Tongue (tissue), 2 donors: ENCODE results near the gene GHR. TPM values are rescaled to one million over a fixed set of nuclear protein-coding genes. Genes with fewer than 3 reads are reported as not detected.

Source experiments
- DNase-seq: peaks from one replicate; pipeline ENCODE4 v3.0.0-alpha.2; 2015
- total RNA-seq: library from RNA; depleted of rRNA; stranded (reverse); fragments of >200 nt; gene quantifications from one replicate; pipeline ENCODE4 v1.2.3, GENCODE V29; 2014

GHR gene
- total RNA-seq, 1 donor from 2014 or later, result 13.4 TPM

DNA sequence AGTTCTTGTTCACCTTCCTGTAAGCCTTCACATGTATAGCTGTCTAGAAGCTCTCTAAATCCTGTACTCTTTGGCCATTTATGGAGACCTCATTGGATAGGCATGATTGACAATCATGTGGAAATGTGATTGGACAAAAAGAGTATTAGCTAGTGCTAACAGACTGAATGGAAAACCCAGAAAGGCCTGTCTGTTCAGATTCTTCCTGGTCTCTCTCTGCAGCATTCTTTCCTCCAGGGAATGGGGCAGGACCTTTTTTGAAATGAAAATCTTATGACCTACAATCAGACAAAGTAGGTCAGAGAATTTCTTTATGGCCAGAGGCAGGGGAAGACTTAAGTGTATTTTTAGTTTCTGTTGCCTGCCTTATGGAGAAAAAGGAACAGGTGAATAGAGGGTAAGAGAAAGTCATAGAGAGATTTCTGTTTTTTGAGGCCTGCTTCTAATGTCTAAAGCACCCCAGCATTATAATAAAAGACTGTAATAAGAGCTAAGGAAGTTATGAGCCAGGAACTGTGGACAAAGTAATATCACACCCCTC, 181.0 kb downstream of the GHR start:
- DNase-seq, result no peak

DNA sequence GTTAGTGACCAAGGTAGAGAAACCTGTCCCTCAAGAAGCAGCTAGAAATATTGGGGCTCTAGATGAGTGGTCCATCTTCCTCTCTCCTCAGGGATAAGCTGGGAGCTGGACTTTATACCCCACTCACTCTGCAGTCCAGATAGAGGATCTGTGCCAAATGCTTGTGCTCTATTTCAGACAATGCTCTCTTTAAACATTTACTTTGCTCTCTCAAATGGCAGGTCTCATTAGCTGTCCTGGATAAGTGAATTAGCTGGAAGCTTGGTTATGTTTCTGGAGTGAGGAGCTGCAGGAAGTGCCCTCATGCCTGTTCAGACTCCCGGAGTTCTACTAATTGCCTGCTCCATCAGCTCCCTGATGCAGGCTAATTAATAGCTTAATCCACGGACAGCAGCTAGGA, 182.3 kb downstream of the GHR start:
- DNase-seq, result no peak

DNA sequence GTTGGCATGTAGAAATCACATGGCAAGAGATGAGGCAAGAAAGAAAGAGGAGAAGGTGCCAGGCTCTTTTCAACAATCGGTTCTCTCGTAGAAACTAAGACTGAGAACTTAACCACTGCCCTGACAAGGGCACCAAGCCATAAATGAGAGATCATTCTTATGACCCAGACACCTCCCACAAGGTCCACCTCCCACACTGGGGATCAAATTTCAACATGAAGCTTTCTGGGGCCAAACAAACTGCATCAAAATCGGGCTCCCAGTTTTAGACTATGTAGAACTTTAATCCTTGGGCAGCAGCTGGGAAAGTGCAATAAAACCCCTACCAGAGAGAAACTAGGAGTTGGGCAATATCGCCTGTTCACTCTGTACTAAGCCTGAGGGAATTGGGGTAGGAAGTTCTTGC, 183.2 kb downstream of the GHR start:
- no peak for DNase-seq

DNA sequence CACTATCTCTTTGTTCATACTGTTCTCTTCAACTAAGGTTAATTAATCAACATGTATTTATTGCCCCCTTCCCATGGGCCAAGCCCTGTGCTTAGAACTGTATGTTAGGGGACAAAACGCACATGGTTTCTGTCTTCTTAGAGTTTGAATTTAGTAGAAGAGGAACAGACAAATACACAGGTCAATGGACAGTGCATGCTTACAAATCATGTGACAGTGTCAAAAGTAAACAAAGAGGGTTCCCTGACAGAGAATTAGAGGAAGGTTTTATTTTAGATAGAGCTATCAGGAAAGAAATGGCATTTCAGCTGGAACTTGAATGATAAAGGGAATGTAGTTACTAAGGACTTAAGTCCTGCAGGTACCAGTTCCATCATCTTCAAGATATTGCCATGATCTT, 188.2 kb downstream of the GHR start:
- no peak for DNase-seq

DNA sequence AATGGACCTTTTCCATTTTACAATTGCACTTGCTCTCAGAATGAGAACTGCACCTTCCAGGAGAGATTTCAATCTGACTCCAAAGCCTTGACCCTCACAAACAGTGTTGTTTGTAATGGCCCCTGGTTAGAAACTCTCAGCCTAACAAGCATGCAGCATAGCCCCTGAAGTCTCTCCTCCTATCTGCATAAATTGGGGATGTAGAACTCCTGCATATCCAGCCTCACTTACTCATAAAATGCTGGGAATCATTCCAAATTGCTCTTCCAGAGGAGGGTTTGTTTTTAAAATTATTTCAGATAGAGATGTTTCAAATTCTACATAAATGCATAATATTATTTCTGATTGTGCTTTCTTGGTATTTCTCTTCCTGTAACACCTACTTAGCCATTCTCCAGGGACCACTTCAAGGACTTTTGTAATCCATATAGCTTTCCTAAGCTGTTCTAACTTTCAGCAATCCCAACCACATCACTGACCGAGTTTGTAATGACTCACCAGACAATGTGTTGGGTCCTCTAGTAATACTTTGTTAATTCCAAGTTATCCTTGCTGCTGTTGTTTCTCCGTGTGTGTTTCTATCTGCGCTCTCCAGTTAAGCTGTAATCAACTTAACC, 189.6 kb downstream of the GHR start:
- no peak for DNase-seq

DNA sequence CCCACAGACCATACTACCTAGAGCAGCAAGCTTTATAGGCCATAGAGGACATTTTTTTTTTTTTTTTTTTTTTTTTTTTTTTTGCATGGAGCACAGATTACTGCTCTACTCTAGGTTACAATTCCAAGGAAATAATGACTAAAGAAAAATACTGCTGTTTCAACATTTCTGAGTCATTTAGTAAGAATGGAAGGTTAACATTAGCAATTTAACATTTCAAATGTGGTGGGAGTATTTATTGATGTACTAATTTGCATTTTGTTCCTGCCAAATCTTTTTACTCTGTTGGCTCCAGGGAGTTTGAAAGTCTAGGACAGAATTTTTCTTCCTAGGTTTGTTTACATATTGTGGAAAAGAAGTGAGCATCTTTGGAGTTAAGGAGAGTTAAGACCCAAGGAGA, 191.3 kb downstream of the GHR start:
- DNase-seq, result no peak

DNA sequence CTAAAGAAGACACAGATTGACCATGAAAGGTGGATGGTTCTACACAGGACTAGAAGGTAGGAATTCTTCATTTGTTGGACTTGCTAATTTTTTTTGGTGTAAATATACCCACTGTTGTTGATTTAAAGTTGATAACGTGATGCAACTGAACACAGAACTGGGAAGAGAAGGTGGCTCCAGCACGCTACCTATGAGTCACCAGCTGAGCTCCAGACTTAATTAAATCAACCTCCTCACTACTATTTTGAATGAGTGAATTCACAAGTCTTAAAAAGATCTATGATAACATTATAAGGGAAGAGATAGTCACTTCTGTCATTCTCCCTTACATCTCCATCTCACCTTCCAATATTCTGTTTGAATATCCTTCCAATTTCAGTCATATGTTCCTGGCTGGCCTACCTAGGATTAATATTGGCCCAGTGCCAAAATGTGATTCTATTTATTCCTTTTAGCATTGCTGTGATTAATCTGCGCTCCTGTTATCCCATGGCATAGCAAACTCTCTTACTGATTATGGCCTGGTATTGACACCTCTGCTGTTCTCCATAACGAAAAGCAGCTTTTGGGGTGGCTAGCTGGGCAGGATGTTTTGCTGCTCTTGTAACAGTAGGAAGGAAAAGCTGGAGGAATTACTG, 197.5 kb downstream of the GHR start:
- no peak for DNase-seq

DNA sequence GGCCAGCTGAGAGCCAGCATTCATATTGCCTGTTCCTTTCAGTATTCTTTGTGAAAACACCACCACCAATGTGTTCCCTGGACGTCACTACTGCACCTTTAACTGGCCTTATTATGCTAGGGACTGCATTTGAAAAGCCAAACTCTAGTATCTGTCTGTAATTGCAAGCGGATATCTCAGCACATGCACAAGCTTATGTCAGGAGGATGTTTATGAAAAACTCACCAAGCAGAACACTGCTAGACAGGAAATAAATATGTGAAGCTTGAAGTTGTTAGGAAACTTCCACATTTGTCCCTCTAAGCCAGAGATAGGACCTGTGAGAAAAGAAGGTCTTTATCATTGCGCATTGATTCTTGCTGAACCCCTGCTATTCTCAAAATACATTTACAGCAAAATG, 198.0 kb downstream of the GHR start:
- DNase-seq, result peak; percentile 25

DNA sequence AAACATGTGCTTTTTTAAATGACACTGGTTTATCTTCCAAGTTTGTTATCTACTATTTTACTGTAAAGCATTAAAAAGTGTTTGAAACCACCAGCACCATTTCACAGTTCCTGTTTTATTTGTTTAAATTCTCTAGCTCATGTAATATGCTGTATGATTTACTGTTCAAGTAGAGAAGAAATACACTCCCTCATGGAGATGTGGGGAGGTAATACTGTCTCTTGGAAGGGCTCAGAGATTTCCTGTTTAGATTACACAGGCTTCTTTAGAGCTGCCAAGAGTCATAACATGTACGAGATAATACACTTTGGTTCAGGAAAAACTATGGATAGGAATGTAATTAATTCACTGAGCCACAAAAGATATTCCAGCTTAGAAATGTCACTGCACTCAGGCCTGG, 198.4 kb downstream of the GHR start:
- DNase-seq, result no peak

DNA sequence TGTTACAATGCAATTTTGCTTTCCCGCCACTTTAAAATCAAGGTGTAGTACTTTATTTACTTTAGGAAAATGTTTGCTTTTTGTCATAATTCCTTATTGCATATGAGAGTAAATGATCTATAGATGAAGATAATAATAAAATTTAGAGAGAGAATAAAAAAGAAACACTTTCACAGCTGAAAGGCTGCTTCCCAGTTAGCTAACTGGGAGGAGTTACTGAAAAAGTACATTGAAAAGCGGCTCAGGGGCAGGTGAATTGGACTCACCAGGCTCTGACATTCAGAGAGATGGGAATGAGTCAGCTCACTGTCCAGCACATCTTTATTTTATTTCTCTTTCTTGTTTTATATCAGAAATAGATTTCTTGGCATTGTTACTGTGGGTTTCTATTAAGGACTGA, 201.7 kb downstream of the GHR start:
- no peak for DNase-seq

DNA sequence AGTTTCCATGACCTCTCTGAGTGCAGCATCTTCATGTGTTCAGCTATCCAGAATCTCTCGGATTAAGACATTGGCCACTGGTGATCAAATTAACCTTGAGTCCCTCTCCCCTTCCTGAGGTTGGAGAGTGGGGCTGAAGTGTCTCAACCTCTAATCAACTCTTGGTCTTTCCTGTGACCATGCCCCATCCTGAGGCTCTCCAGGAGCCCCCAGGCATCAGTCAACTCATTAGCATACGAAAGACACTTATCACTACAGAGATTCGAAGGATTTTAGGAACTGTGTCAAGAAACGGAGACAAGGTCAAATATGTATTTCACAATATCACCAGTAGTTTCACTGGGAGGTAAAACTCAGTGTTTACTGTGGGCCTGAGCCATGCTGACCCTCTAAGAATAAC, 203.2 kb downstream of the GHR start:
- DNase-seq, result no peak

DNA sequence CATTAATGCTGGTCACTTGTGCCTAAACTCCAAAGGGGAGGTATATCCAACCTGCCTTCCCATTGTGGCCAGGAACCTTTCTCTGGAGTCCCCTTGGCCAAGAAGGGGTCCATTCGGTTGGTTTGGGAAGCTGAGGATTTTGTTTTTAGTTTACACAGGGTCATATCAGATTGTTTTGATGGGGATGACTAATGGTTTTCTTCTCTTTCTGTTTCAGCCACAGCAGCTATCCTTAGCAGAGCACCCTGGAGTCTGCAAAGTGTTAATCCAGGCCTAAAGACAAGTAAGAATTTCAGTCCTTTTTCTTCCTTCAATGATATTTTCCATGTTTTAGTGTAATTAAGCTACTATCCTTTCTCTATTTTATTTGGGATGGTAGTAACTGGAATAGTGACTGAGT, 205.6 kb downstream of the GHR start:
- DNase-seq, result no peak

DNA sequence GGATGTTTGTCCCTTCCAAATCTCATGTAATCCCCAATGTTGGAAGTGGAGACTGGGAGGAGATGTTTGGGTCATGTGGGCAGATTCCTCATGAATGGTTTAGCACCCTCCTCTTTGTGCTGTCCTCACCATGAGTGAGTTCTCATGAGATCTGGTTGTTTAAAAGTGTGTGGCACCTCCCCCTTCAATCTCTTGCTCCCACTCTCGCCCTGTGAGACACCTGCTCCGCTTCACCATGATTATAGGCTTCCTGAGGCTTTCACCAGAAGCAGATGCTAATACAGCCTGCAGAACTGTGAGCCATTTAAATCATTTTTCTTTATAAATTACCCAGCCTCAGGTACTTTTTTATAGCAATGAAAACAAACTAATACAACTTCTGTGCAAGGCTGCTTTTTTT, 206.0 kb downstream of the GHR start:
- DNase-seq, result no peak

DNA sequence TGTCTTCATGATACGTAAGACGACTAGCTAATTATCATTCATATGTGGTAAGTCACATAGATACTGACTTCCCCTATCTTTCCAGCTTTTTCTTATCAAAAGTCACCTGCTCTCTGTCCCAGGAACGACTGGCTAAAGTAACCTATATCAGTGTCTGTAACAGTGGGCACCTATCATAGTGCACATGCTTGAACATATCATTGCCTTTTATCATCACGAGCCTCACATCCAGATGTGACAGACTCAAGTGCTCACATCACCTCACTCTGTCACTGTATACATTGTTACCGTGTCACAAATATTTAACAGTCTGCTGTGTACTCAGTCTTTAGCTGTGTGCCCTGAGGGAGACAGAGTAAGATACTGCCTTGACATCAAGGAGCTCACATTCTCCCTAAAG, 208.0 kb downstream of the GHR start:
- peak; percentile 5 for DNase-seq

DNA sequence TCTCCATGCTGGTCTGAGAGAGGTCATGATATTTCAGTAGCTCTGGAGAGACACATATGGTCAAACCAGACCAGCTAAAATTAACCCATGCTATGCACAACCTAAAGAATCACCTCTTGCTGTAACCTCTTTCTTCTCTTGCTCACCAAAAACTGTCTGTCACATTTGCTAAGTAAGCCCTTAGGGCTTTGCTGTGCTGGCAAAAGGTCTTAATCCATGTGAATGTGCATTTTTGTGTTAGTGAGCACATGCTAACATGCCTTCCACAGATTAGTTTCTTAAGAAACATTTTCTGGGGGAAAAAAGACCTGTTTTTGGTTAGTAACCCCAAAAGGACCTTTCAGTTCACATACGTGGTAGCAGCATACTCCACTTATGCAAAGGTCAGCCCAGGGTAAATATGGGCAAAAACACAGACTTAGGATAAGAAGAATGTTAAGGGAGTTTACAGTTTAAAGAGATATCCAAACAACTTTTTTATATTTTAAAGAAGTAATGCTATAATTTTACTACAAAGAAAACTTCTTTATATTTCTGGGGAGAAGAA, 209.2 kb downstream of the GHR start:
- DNase-seq, result no peak

DNA sequence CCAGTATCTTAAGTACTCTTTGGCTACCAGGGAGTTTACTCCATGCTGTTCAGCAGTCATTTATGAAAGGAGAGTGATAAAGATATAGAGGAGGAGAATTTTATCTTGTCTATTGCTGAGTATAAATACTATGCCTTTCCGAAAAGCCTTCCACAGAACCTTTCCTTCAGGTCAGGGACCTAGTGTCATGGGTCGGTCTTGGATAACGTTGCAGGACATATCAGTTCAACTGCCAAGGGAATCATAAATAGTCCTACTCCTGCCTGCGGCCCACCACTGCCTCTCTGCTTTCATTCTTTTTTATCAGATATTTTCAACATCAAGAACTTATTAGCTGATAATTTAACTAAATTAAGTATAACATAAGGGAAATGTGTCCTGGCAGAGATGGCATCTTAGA, 211.3 kb downstream of the GHR start:
- no peak for DNase-seq

DNA sequence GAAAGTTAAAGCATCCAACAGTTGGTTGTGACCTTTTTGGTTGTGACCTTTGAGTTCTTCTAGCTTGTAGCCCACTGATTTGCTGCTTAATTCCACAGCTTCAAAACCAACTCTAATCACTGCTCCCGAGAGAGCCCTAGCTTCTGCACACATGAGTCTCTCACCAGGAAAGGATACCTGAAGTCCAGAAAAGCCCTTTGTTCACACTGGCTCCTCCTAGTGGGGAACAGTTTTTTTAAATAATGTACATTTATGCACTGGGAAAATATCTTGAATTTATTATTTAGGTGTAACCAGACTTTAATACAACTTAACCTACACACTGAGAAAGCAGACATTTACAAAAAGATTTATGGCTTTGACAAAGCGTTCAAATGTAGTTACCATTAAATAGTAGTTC, 213.2 kb downstream of the GHR start:
- DNase-seq, result no peak

DNA sequence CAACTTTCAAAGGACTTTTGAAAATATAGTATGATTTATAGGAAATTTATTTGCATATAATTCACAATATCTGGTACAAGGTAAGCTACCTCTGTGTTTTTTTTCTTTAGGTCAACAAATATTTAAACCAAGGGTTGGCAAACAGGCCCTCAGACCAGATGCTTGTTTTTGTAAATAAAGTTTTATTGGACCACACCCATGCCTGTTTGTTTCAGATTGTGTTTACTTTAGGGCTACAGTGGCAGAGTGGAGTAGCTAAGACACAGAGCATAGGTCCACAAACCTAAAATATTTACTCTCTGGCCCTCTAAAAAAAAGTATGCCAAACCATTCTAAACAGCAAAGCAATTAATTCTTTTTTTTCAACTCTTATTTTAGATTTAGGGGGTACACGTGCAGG, 213.7 kb downstream of the GHR start:
- no peak for DNase-seq

DNA sequence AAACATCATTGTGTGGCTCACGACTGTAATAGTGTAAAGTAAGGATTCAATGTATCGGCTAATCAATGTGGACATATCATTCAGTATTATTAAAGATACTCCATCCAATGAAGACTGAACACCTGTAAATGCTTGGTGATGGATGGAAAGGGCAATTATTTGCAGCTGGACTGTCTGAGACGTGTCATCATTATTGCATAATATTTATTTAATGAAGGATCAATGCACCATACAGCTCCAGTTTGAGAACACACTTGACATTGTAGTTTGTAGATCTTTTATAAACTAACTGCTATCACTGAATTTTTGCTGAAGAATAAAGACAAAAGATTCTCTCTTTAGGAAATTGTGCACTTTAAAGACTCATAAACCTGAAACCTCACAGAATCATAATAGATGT, 215.7 kb downstream of the GHR start:
- no peak for DNase-seq

DNA sequence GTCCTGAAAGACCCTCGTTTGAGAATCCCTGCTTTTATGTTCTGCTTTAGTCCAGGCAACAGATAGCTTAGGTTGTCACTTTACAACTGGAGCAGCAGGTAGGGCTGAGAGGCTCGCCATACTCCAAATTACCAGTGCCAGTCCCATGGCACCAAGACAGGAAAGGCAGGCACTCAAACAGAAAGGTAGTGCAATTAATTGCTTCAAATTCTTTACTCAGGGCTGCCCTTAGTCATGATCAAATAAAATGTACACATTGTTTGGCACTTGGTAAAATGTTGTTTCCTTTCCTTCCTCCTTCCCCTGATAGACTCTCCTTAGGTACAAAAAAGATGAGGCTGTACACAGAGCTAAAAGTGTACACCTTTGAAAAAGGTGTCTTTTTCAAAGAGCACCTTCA, 217.6 kb downstream of the GHR start:
- DNase-seq, result no peak

DNA sequence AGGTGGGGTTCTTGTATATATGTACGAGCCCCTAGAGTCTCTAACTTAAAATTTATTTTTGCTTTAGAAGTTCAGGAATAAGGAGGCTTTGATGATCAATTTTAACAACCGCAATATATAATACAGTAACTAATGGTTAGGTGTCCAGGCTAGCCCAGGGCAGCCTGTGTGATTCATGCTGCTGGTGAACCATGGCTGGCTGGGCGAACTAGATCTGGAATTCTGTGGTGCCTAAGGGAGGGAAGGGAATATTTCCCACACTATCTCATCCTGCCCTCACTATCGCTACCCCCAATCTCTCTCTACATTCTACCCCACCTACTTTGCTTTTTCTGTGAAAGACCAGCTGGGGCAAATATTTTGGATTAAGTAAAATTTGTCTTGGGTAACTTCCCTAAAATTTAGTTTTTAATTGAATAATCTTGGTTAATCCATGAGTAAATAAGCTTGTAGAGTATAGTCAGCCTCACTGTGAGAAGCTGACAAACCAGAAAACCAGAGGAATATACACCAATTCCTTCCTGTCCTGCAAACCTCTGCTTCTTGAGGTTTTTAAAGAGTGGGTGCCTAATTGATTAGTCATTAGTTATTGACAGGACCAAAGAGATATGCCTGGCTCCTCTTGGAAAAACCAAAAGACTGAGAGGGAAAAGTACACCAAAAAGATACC, 218.2 kb downstream of the GHR start:
- peak; percentile 7 for DNase-seq

DNA sequence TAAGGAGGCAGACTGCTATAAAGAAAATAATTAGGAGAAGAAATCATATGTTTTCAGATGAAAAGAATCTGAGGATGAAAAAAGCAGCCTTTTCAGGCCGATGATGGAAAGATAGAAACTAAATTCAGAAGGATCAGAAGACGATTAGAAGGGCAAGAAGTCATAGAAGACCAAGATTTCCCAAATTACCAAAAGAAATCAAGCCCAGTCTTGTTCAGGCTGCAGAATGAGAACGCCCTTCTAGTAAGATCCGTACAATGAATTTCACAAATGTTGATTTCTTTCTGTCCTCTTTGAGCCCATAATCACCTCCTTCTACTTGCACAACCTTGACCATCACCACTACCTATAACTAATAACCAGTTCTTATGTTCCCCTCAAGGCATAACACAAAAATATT, 218.8 kb downstream of the GHR start:
- DNase-seq, result no peak

DNA sequence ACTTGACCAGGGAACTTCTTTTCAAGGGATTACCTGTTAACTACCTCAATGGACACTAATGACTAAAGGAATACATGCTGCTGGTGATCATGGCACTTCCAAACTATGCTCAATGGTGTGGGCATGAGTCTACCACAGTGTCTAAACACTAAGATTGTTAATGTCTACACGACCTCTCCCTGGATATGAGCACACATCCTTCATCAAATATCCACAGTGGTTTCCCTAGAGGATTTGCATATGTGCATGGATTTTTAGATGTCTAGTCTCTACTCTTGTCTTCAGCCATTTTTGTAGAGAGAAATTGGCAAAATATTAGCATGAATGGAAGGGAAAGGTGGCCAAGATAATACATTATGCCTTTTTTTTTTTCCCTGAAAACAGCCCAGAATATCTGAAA, 220.1 kb downstream of the GHR start:
- DNase-seq, result no peak

DNA sequence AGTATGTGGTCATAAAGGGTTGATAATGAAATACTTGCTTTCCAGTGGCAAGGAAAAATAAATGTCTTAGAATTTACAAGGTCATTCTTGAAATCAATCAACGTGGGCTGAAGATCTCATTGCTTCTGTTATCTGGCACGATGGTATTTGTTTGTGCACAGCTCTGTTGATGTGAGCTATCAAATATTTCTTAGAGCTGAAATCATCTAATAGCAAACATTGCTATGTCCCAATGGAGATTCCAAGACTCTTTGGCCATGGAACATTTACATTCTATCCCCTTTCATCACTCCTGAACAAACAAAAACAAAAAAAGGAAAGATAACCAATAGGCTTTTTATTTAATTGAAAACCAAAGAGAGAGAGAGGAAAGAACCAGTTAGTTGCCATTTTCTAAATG, 221.9 kb downstream of the GHR start:
- no peak for DNase-seq
